ENCODE measurements around the gene CEP170B. TPM values are rescaled to one million over a fixed set of nuclear protein-coding genes. Genes with fewer than 3 reads are reported as not detected.

CEP170B gene
- total RNA-seq, 2 experiments from 2014 or later = 2.2 to 2.3 TPM

GRCh38 chr14:104874110-104874531 lies 9.1 kb downstream of the CEP170B start:
- no peak for TF ChIP-seq CTCF (IDR thresholded peaks at IDR 0.05)
- DNase-seq (no peak), ATAC-seq (no peak)
- CTCF ChIA-PET = interaction anchor here (1.0 kb wide), 1 partner anchor 105 kb away, joined by 4 read pairs; no protein-coding TSS in a partner anchor
- no peak overlapping the region for H3K27ac Mint-ChIP-seq
- H3K4me1 Mint-ChIP-seq (ENCODE audit: low read depth) = peaks cover 6% of the 10 kb centered on the region
- peaks cover under 1% of the 10 kb centered on the region for H3K27me3 Mint-ChIP-seq
- intact Hi-C loops (cut with micrococcal nuclease) = no loop called here
- no peak overlapping the region for H3K4me3 Mint-ChIP-seq
- H3K36me3 Mint-ChIP-seq (ENCODE audit: low read depth) = no peaks in the 10 kb centered on the region
- H3K9me3 Mint-ChIP-seq = no peaks in the 10 kb centered on the region
- POLR2A ChIA-PET = no interaction called here

GRCh38 chr14:104874571-104875411 lies 9.7 kb downstream of the CEP170B start:
- Mint-ChIP-seq H3K4me3 (no peak overlapping the region), H3K36me3 (ENCODE audit: low read depth) (no peaks in the 10 kb centered on the region), H3K4me1 (ENCODE audit: low read depth) (peaks cover 6% of the 10 kb centered on the region), H3K27me3 (no peaks in the 10 kb centered on the region), H3K9me3 (no peaks in the 10 kb centered on the region), H3K27ac (no peak overlapping the region)
- CTCF ChIA-PET = interaction anchor here (1.0 kb wide), 1 partner anchor 106 kb away, joined by 4 read pairs; no protein-coding TSS in a partner anchor
- TF ChIP-seq CTCF (IDR thresholded peaks at IDR 0.05) = no peak
- intact Hi-C loops (cut with micrococcal nuclease) = no loop called here
- DNase-seq (no peak), ATAC-seq (no peak)
- POLR2A ChIA-PET = no interaction called here

GRCh38 chr14:104875412-104875751 lies 10.3 kb downstream of the CEP170B start:
- Mint-ChIP-seq H3K4me1 (ENCODE audit: low read depth) (peaks cover 6% of the 10 kb centered on the region), H3K4me3 (no peak overlapping the region), H3K9me3 (no peaks in the 10 kb centered on the region), H3K27ac (no peak overlapping the region), H3K36me3 (ENCODE audit: low read depth) (no peaks in the 10 kb centered on the region), H3K27me3 (no peaks in the 10 kb centered on the region)
- CTCF ChIA-PET = interaction anchor here (1.0 kb wide), 1 partner anchor 107 kb away, joined by 4 read pairs; no protein-coding TSS in a partner anchor
- POLR2A ChIA-PET = no interaction called here
- no peak for TF ChIP-seq CTCF (IDR thresholded peaks at IDR 0.05)
- ATAC-seq (no peak), DNase-seq (no peak)
- intact Hi-C loops (cut with micrococcal nuclease) = no loop called here

- H3K27me3 Mint-ChIP-seq = no peaks in the 10 kb centered on the region
- TF ChIP-seq CTCF (IDR thresholded peaks at IDR 0.05) = no peak
- no peak for DNase-seq
- POLR2A ChIA-PET = no interaction called here
- no peak overlapping the region for H3K27ac Mint-ChIP-seq
- H3K4me3 Mint-ChIP-seq = no peak overlapping the region
- peaks cover 6% of the 10 kb centered on the region for H3K4me1 Mint-ChIP-seq (ENCODE audit: low read depth)
- H3K36me3 Mint-ChIP-seq (ENCODE audit: low read depth) = no peaks in the 10 kb centered on the region
- CTCF ChIA-PET = no interaction called here
- no peak for ATAC-seq
- H3K9me3 Mint-ChIP-seq = no peaks in the 10 kb centered on the region
- intact Hi-C loops (cut with micrococcal nuclease) = no loop called here
Measured at GRCh38 chr14:104875811-104876210, 10.7 kb downstream of the CEP170B start.

- ATAC-seq (peak; percentile 99), DNase-seq (peak; percentile 42)
- ChIA-PET POLR2A (interaction anchor here (0.7 kb wide), 1 partner anchor 10 kb away, joined by 3 read pairs; no protein-coding TSS in a partner anchor), CTCF (no interaction called here)
- Mint-ChIP-seq H3K27me3 (no peaks in the 10 kb centered on the region), H3K27ac (no peak overlapping the region), H3K9me3 (no peaks in the 10 kb centered on the region), H3K36me3 (ENCODE audit: low read depth) (no peaks in the 10 kb centered on the region), H3K4me1 (ENCODE audit: low read depth) (peaks cover 6% of the 10 kb centered on the region), H3K4me3 (no peak overlapping the region)
- intact Hi-C loops (cut with micrococcal nuclease) = no loop called here
- no peak for TF ChIP-seq CTCF (IDR thresholded peaks at IDR 0.05)
Measured at GRCh38 chr14:104876251-104876699, 11.2 kb downstream of the CEP170B start.

Data from activated CD8-positive, alpha-beta T cell treated with anti-CD3 and anti-CD28 coated beads for 36 hours (primary cell).